NCI-H2196 (cell line): ENCODE results near the gene NYAP2.

ENCODE experiments used
- DNase-seq: peaks from one replicate; lab custom pipeline; 2025; ENCODE audit not compliant: unreplicated experiment; lab: John Stamatoyannopoulos, UW

Gene NYAP2

GRCh38 chr2:225472161-225472560 is 72.7 kb downstream of the NYAP2 start:
- no peak for DNase-seq

GRCh38 chr2:225479386-225479785 is 79.9 kb downstream of the NYAP2 start:
- DNase-seq: no peak

- no peak for DNase-seq
Observed at GRCh38 chr2:225484751-225485150, 85.2 kb downstream of the NYAP2 start.

GRCh38 chr2:225486236-225486635 is 86.7 kb downstream of the NYAP2 start:
- DNase-seq: no peak

GRCh38 chr2:225487878-225488416 is 88.4 kb downstream of the NYAP2 start:
- DNase-seq: no peak

- DNase-seq: no peak
Observed at GRCh38 chr2:225488743-225489142, 89.2 kb downstream of the NYAP2 start.

- DNase-seq: no peak
Observed at GRCh38 chr2:225493420-225494099, 94.0 kb downstream of the NYAP2 start.

- DNase-seq: no peak
Observed at GRCh38 chr2:225494100-225494459, 94.6 kb downstream of the NYAP2 start.

- no peak for DNase-seq
Observed at GRCh38 chr2:225495706-225496105, 96.2 kb downstream of the NYAP2 start.

- DNase-seq: no peak
Observed at GRCh38 chr2:225496568-225496967, 97.1 kb downstream of the NYAP2 start.

- DNase-seq: no peak
Observed at GRCh38 chr2:225497166-225497565, 97.7 kb downstream of the NYAP2 start.

- no peak for DNase-seq
Observed at GRCh38 chr2:225501022-225501421, 101.5 kb downstream of the NYAP2 start.

GRCh38 chr2:225502971-225503370 is 103.5 kb downstream of the NYAP2 start:
- DNase-seq: no peak

- no peak for DNase-seq
Observed at GRCh38 chr2:225510796-225511195, 111.3 kb downstream of the NYAP2 start.

- no peak for DNase-seq
Observed at GRCh38 chr2:225512469-225512868, 113.0 kb downstream of the NYAP2 start.

GRCh38 chr2:225512876-225513540 is 113.5 kb downstream of the NYAP2 start:
- no peak for DNase-seq

GRCh38 chr2:225515033-225515432 is 115.5 kb downstream of the NYAP2 start:
- no peak for DNase-seq

- DNase-seq: no peak
Observed at GRCh38 chr2:225526760-225527390, 127.4 kb downstream of the NYAP2 start.

GRCh38 chr2:225531559-225531958 is 132.0 kb downstream of the NYAP2 start:
- DNase-seq: no peak

GRCh38 chr2:225532096-225532495 is 132.6 kb downstream of the NYAP2 start:
- DNase-seq: no peak

GRCh38 chr2:225534037-225534436 is 134.5 kb downstream of the NYAP2 start:
- no peak for DNase-seq

GRCh38 chr2:225534697-225535096 is 135.2 kb downstream of the NYAP2 start:
- no peak for DNase-seq
